ENCODE results near the gene LRRC59.

DNA sequence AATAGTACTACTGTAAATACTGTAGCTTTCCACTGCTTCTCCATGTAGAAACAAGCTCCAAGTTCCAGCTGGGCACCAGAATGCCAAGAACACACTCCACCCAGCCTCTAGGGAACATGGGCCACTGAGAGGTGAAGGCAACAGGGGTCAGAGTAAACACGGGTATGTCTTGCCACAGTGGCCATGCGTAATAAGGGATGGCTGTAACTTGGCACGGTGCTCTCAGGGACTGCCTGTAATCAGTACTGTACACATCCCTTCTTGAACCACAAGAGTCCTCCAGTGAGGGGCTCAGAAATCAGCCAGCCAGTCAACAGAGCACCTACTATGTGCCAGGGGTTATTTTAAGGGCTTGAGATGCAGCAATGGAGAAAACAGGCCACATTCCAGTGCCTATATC is 10.8 kb downstream of the LRRC59 start:
- TF ChIP-seq POLR2A (IDR thresholded peaks at IDR 0.05; ENCODE audit: extremely low read depth, insufficient read length): no peak
- TF ChIP-seq, protein P1, sequence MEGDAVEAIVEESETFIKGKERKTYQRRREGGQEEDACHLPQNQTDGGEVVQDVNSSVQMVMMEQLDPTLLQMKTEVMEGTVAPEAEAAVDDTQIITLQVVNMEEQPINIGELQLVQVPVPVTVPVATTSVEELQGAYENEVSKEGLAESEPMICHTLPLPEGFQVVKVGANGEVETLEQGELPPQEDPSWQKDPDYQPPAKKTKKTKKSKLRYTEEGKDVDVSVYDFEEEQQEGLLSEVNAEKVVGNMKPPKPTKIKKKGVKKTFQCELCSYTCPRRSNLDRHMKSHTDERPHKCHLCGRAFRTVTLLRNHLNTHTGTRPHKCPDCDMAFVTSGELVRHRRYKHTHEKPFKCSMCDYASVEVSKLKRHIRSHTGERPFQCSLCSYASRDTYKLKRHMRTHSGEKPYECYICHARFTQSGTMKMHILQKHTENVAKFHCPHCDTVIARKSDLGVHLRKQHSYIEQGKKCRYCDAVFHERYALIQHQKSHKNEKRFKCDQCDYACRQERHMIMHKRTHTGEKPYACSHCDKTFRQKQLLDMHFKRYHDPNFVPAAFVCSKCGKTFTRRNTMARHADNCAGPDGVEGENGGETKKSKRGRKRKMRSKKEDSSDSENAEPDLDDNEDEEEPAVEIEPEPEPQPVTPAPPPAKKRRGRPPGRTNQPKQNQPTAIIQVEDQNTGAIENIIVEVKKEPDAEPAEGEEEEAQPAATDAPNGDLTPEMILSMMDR (IDR thresholded peaks at IDR 0.05; ENCODE audit: low read depth, low read length): no peak
